GM12873 (cell line): ENCODE results near the gene C19orf38.
A peak's percentile ranks its signal among the peaks of the same experiment; 100 is the strongest.

ENCODE experiments used
- TF ChIP-seq, protein P1 (sequence below): IDR thresholded peaks from 2 replicates; pipeline ENCODE4 v1.5.1; 2012; ENCODE audit warnings: low read depth, mild to moderate bottlenecking, moderate library complexity, low read length, control low read depth; ENCODE audit not compliant: insufficient read depth; ENCODE audit errors: missing control alignments

Gene C19orf38

GRCh38 chr19:10817291-10818038, 30.8 kb upstream of the C19orf38 start:
- TF ChIP-seq, protein P1, sequence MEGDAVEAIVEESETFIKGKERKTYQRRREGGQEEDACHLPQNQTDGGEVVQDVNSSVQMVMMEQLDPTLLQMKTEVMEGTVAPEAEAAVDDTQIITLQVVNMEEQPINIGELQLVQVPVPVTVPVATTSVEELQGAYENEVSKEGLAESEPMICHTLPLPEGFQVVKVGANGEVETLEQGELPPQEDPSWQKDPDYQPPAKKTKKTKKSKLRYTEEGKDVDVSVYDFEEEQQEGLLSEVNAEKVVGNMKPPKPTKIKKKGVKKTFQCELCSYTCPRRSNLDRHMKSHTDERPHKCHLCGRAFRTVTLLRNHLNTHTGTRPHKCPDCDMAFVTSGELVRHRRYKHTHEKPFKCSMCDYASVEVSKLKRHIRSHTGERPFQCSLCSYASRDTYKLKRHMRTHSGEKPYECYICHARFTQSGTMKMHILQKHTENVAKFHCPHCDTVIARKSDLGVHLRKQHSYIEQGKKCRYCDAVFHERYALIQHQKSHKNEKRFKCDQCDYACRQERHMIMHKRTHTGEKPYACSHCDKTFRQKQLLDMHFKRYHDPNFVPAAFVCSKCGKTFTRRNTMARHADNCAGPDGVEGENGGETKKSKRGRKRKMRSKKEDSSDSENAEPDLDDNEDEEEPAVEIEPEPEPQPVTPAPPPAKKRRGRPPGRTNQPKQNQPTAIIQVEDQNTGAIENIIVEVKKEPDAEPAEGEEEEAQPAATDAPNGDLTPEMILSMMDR = no peak

DNA sequence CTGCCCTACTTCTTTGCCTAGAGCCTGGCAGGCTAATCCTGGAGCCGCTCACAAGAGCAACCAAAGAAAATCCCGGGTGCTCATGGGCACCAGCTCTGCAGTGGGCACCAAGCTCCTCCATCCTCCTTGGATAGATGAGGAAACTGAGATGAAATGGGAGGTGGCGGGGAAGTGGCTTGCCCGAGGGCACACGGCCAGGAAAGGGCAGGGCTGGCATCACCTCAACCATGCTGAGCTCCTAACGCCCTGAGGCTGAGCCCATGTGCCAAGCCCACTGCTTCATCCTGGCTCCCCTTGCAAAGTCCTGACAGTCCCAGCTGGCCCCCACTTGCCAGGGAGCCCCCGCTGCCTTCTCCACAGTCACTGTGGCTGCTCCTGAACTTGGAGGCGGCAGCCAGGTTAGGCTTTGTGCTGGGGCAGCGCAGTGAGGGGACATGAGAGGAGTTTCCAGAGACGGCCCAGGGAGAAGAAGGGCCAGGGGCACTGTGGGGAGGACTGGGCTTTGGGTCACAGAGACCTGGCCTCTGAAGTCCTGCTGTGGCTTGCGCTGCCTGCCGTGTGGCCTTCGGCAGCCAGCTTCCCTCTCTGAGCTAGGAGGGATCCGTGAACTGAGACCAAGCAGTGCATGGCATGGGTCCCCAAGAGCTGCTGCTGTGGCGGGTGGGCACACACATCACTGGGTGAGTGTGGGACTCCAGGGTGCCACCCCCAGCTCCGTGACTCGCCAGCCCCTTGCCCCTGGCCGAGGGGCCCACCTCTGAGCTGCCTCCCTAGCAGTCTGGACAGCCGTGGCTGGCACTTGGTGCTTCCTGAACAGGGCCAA, 29.7 kb upstream of the C19orf38 start:
- TF ChIP-seq, protein P1 = no peak

- TF ChIP-seq, protein P1 = no peak
Measured at GRCh38 chr19:10819124-10820060, 28.8 kb upstream of the C19orf38 start.

GRCh38 chr19:10820173-10820572, 28.0 kb upstream of the C19orf38 start:
- TF ChIP-seq, protein P1 = peak; percentile 56

DNA sequence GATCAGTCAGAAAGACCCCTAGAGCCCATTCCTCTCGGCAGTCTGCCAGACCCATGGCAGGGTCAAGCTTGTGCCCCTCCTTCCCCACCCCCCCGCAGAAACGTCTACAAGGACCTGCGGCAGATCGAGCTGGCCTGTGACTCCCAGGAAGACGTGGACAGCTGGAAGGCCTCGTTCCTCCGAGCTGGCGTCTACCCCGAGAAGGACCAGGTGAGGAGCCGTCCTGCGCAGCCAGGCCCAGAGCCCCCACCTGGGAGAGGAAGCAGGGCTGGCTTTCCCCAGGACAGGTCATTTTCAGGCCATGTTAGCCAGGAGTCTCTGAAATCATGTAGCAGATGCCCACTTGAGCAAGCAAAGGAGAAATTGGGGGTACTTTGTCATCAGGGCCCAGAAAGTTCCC, 24.5 kb upstream of the C19orf38 start:
- TF ChIP-seq, protein P1 = no peak

DNA sequence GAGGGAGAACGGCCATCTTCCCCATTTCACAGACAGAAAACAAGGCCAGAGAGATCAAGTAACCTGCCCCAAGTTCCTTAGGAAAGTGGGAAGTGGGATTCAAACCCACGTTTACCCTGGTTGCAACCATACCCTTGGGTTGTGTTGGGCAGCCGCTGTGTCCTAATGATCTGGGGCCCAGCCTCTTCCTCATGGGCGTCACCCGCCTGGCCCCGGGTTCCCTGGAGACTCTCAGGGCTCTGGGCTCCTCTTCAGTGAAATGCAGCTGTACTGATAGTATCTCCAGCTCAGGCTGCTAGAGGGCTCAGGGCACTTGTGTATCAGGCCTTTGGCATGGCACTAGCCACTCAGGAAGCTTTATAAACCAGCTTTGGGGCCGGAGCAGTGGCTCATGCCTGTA, 22.0 kb upstream of the C19orf38 start:
- TF ChIP-seq, protein P1 = no peak

- TF ChIP-seq, protein P1 = no peak
Measured at GRCh38 chr19:10826846-10827245, 21.4 kb upstream of the C19orf38 start.
